ENCODE results near the gene JUP. TPM values are rescaled to one million over a fixed set of nuclear protein-coding genes. Genes with fewer than 3 reads are reported as not detected.
A peak's percentile ranks its signal among the peaks of the same experiment; 100 is the strongest.

Gene JUP
- total and polyA plus RNA-seq, 10 donors: 13.7 to 73.1 (median 33.5) TPM

DNA sequence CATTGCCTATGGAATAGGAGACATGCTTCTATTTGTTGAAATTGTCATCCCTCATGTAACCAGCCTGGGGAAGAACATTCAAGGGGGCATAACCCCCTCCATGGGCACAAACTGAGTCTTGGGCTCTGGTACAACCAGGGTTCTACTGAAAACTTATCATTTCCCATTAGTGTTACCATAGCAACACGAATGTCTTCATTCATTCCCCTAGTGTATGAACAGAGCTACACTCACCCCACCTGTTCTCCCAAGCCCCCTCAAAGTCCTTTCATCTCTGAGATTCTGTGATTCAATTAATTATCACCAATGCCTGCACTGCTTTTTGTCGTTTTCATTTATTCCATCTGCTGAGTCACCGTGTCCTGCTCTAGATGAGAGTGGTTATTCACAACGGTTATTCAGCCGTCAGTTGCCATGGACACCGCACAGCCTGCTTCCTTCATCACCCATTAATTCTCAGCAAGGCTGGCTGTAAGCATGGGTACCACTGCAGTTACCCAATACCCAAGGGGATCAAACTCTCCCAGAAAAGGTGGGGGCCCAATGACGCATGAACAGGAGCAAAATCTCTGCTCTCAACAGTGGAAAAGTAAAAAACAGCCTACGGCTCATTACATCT, 75.9 kb downstream of the JUP start:
- TF ChIP-seq POLR2A (IDR thresholded peaks at IDR 0.05): no peak
- TF ChIP-seq, protein P1, sequence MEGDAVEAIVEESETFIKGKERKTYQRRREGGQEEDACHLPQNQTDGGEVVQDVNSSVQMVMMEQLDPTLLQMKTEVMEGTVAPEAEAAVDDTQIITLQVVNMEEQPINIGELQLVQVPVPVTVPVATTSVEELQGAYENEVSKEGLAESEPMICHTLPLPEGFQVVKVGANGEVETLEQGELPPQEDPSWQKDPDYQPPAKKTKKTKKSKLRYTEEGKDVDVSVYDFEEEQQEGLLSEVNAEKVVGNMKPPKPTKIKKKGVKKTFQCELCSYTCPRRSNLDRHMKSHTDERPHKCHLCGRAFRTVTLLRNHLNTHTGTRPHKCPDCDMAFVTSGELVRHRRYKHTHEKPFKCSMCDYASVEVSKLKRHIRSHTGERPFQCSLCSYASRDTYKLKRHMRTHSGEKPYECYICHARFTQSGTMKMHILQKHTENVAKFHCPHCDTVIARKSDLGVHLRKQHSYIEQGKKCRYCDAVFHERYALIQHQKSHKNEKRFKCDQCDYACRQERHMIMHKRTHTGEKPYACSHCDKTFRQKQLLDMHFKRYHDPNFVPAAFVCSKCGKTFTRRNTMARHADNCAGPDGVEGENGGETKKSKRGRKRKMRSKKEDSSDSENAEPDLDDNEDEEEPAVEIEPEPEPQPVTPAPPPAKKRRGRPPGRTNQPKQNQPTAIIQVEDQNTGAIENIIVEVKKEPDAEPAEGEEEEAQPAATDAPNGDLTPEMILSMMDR (IDR thresholded peaks at IDR 0.05 in 8 of 11, conservative IDR thresholded peaks at IDR 0.05 in 3 of 11): no peak
- no peak for TF ChIP-seq POLR2AphosphoS5 (IDR thresholded peaks at IDR 0.05)
- Histone ChIP-seq H3K27me3 (replicated peaks in 1 of 7) (peaks cover 0 to 28% (median 0%) of the 10 kb centered on the region in 7 donors), H3K27ac (no peak overlapping the region), H3K9me3 (no peaks in the 10 kb centered on the region), H3K4me1 (peaks cover 0 to 5% (median 2%) of the 10 kb centered on the region in 6 donors), H3K36me3 (no peaks in the 10 kb centered on the region), H3K4me3 (no peak overlapping the region)
- intact Hi-C loops (cut with DNase I; ENCODE audit: low total_unique reads): no loop called here
- WGBS, 5 donors: 36 to 44% (median 42%) methylated on average over 8 of the region's 8 CpGs
- no peak for DNase-seq

DNA sequence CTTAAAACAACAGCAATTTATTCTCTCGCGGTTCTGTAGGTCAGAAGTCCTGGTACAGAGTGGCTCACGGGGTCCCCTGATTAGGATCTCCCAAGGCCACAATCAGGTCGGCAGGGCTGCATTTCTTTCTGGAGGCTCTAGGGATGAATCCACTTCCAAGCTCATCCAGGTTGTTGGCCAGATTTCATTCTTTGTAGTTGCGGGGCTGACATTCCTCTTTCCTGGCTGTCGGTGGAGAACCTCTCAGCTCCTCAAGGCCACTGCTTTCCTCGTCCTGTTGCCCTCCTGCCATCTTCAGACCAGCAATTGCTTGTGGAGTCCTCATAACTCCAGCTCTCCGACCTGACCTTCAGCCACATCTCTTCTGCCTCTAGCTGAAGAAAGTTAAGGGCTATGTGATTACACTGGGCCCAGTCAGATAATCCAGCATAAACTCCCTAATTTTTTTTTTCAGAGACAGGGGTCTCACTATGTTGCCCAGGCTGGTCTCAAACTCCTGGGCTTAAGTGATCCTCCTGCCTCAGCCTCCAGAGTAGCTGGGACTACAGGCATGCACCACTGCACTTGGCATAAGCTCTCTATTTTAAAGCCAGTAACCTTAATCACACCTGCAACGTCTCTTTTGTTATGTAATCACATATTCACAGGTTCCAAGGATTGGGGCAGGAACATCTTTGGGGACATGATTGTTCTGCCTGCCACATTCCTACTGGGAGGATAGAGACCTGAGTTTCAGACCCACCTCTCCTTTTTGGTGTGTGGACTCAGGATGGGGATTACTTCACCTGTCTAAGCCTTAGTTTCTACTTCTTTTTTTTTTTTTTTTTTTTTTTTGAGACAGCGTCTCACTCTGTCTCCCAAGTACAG, 78.5 kb downstream of the JUP start:
- no peak for DNase-seq
- TF ChIP-seq, protein P1 (IDR thresholded peaks at IDR 0.05 in 8 of 11, conservative IDR thresholded peaks at IDR 0.05 in 3 of 11): no peak
- TF ChIP-seq POLR2AphosphoS5 (IDR thresholded peaks at IDR 0.05) (no peak), POLR2A (IDR thresholded peaks at IDR 0.05) (no peak)
- no peaks in the 10 kb centered on the region for H3K9me3 ChIP-seq
- intact Hi-C loops (cut with DNase I; ENCODE audit: low total_unique reads): no loop called here
- no peaks in the 10 kb centered on the region for H3K36me3 ChIP-seq
- peaks cover 0 to 28% (median 0%) of the 10 kb centered on the region in 7 donors for H3K27me3 ChIP-seq (replicated peaks in 1 of 7)
- WGBS, 5 donors: 74 to 83% (median 77%) methylated on average over 10 of the region's 10 CpGs
- peaks cover 0 to 14% (median 5%) of the 10 kb centered on the region in 6 donors for H3K4me1 ChIP-seq
- no peak overlapping the region for H3K4me3 ChIP-seq
- no peak overlapping the region for H3K27ac ChIP-seq

DNA sequence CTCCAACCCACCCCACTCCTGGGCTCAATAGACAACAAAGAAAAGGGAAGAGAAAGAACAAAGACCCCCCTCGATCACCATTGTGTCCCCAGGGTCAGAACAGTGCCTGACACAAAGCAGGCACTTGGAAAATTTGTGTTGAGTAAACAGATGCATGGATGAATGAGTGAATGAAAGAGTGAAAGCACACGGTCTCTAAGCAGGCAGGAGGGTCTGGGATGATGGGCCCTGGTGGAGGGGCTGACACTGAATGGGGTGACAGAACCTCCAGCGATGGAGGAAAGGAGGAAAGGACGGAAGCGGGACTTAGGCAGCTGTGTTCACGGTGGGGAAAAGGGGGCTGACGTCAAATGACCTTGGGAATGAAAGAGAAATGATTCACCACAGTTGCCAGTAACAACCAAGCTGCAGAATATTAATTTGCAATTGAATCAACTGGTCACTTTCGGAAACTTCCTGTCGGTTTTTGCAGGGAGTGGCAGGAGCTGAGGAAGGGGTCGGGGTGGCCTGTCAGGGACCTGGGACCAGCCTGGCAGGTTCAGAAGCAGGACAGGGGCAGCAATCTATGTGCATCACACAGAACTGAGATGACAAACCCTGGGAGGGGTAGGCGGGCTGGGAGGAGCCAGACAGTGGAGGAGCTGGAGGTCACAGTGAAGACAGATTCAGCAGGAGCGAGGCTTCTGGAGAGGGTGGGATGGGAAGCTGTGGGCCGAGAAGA, 81.1 kb downstream of the JUP start:
- intact Hi-C loops (cut with DNase I; ENCODE audit: low total_unique reads): no loop called here
- TF ChIP-seq, protein P1 (IDR thresholded peaks at IDR 0.05 in 8 of 11, conservative IDR thresholded peaks at IDR 0.05 in 3 of 11): no peak
- TF ChIP-seq POLR2AphosphoS5 (IDR thresholded peaks at IDR 0.05) (no peak), POLR2A (IDR thresholded peaks at IDR 0.05) (no peak)
- no peaks in the 10 kb centered on the region for H3K36me3 ChIP-seq
- no peak overlapping the region for H3K4me3 ChIP-seq
- H3K27me3 ChIP-seq (replicated peaks in 1 of 7): peaks cover 0 to 8% (median 0%) of the 10 kb centered on the region in 7 donors
- H3K9me3 ChIP-seq: no peaks in the 10 kb centered on the region
- no peak for DNase-seq
- WGBS, 5 donors: 59 to 72% (median 63%) methylated on average over 13 of the region's 13 CpGs
- H3K4me1 ChIP-seq: peaks cover 0 to 14% (median 5%) of the 10 kb centered on the region in 6 donors
- H3K27ac ChIP-seq: peak overlapping the region in 2 of 8 donors; percentile 3 to 26

Small RNA genes within 50 kb of the gene (small RNA-seq; reads per million reads assigned to genes)
- 0 reads per million in 4 donors for gene RN7SL399P
- 0.06 to 0.75 (median 0.18) reads per million in 4 donors for gene RNA5SP442

Other genes with a start within 250 kb of the JUP start
- gene KRT9, start 214.7 kb downstream of the JUP start, total RNA-seq: not detected
- not detected for gene KRT9, start 214.7 kb downstream of the JUP start, polyA plus RNA-seq
- under 1 TPM in 1 of 7 donors, not detected in 6; 0.79 TPM for gene KRT14, start 199.8 kb downstream of the JUP start, total RNA-seq
- gene KRT14, start 199.8 kb downstream of the JUP start, polyA plus RNA-seq: under 1 TPM; 0.06 to 0.17 (median 0.16) TPM
- gene KRT16, start 173.9 kb downstream of the JUP start, total RNA-seq: not detected
- under 1 TPM in 2 of 3 donors, not detected in 1; 0.07 to 0.19 TPM for gene KRT16, start 173.9 kb downstream of the JUP start, polyA plus RNA-seq
- gene KRT17, start 162.1 kb downstream of the JUP start, total RNA-seq: 1 to 10 TPM in 1 of 7 donors, not detected in 6; 1.2 TPM
- gene KRT17, start 162.1 kb downstream of the JUP start, polyA plus RNA-seq: under 1 TPM in 2 of 3 donors, not detected in 1; 0.58 to 0.70 TPM
- gene EIF1, start 97.8 kb downstream of the JUP start, total RNA-seq: 100 to 1,000 TPM; 313 to 897 (median 665) TPM
- gene EIF1, start 97.8 kb downstream of the JUP start, polyA plus RNA-seq: 100 to 1,000 TPM; 560 to 722 (median 560) TPM
- not detected for gene GAST, start 74.4 kb downstream of the JUP start, total RNA-seq
- not detected for gene GAST, start 74.4 kb downstream of the JUP start, polyA plus RNA-seq
- gene HAP1, start 52.1 kb downstream of the JUP start, total RNA-seq: 1 to 10 TPM in 5 of 7 donors, under 1 TPM in 2; 0.83 to 8.4 (median 1.7) TPM
- gene HAP1, start 52.1 kb downstream of the JUP start, polyA plus RNA-seq: under 1 TPM; 0.33 to 0.58 (median 0.54) TPM
- gene P3H4, start 25.2 kb upstream of the JUP start, total RNA-seq: 1 to 10 TPM; 5.5 to 7.1 (median 6.0) TPM
- 1 to 10 TPM; 3.3 to 5.1 (median 3.5) TPM for gene P3H4, start 25.2 kb upstream of the JUP start, polyA plus RNA-seq
- 10 to 100 TPM; 14.8 to 30.8 (median 16.7) TPM for gene FKBP10, start 26.3 kb upstream of the JUP start, total RNA-seq
- 10 to 100 TPM in 1 of 3 donors, 1 to 10 TPM in 2; 9.6 to 18.9 (median 9.9) TPM for gene FKBP10, start 26.3 kb upstream of the JUP start, polyA plus RNA-seq
- 10 to 100 TPM; 17.0 to 43.9 (median 26.0) TPM for gene NT5C3B, start 49.5 kb upstream of the JUP start, total RNA-seq
- gene NT5C3B, start 49.5 kb upstream of the JUP start, polyA plus RNA-seq: 10 to 100 TPM; 38.9 to 62.7 (median 60.9) TPM
- 1 to 10 TPM in 1 of 7 donors, under 1 TPM in 1, not detected in 5; 0.60 to 2.1 TPM for gene KLHL10, start 51.1 kb upstream of the JUP start, total RNA-seq
- gene KLHL10, start 51.1 kb upstream of the JUP start, polyA plus RNA-seq: under 1 TPM; 0.03 to 0.20 (median 0.05) TPM
- 10 to 100 TPM; 10.1 to 25.2 (median 12.6) TPM for gene KLHL11, start 78.7 kb upstream of the JUP start, total RNA-seq
- 1 to 10 TPM in 1 of 3 donors, under 1 TPM in 2; 0.17 to 1.1 (median 0.20) TPM for gene KLHL11, start 78.7 kb upstream of the JUP start, polyA plus RNA-seq
- 100 to 1,000 TPM in 2 of 7 donors, 10 to 100 TPM in 5; 64.9 to 112 (median 87.6) TPM for gene ACLY, start 132.2 kb upstream of the JUP start, total RNA-seq
- 10 to 100 TPM; 17.7 to 28.6 (median 21.6) TPM for gene ACLY, start 132.2 kb upstream of the JUP start, polyA plus RNA-seq
- 1 to 10 TPM in 1 of 7 donors, under 1 TPM in 2, not detected in 4; 0.20 to 1.0 (median 0.52) TPM for gene ODAD4, start 143.9 kb upstream of the JUP start, total RNA-seq
- gene ODAD4, start 143.9 kb upstream of the JUP start, polyA plus RNA-seq: under 1 TPM; 0.22 to 0.35 (median 0.30) TPM
- gene CNP, start 180.1 kb upstream of the JUP start, total RNA-seq: 10 to 100 TPM; 29.2 to 49.8 (median 44.2) TPM
- gene CNP, start 180.1 kb upstream of the JUP start, polyA plus RNA-seq: 10 to 100 TPM; 22.3 to 41.6 (median 25.9) TPM
- 100 to 1,000 TPM in 1 of 7 donors, 10 to 100 TPM in 6; 60.6 to 108 (median 90.4) TPM for gene DNAJC7, start 230.7 kb upstream of the JUP start, total RNA-seq
- gene DNAJC7, start 230.7 kb upstream of the JUP start, polyA plus RNA-seq: 10 to 100 TPM; 68.5 to 75.7 (median 71.6) TPM
- gene NKIRAS2, start 233.4 kb upstream of the JUP start, total RNA-seq: 10 to 100 TPM; 20.7 to 38.8 (median 25.2) TPM
- gene NKIRAS2, start 233.4 kb upstream of the JUP start, polyA plus RNA-seq: 10 to 100 TPM; 11.3 to 20.3 (median 12.4) TPM